Stimulated activated CD8-positive, alpha-beta memory T cell treated with anti-CD3 and anti-CD28 coated beads, Interleukin-15, amount 100 ng/mL, for 24 hours (primary cell): ENCODE measurements around the gene GDNF.

Experiments
- DNase-seq: peaks from one replicate; pipeline ENCODE4 v3.0.0-alpha.2; 2020; ENCODE audit warnings: low read depth

Gene GDNF

DNA sequence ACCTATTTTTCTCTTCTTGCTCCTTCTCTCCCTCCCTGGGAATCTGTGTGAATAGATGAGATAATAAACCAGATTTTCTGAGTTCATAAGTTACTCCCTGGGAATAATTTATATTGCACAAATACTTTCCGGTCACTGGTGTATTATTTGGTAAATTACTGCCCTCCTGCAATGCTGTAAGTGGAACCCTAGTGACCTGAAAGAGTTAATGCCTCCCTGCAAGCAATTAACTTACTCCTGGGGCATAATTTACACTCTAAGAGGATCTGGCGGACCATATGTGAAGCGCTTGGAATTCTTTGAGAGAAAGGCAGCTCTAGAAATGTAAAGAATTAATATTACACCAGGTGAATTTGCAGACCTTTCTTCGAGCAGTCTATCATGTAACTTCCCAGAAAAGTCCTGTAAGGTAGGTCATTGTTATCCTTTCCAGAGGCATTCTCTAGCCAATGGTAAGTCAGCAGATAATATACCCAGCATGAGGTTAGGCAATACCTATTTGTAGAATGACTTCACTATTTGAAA lies 7.0 kb upstream of the GDNF start:
- DNase-seq, result no peak

DNA sequence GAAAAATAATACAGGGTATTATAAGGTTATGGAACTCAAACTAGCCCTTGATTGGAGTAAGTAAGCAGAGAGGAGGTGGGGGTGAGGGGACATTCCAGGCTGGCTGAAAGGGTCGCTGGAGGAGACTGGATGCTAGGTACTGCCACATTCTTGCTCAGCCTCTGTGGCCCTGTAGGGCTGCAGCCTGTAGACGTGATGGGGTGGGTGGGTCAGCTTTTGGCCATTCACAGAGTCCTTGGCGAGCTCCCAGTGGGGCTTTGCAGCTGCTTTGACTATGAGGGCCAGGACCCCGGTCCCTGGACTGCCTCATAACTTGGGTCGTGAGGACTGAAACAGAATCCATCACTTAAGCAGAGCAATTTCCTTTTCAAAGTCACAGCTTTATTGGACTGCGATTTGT lies 4.2 kb upstream of the GDNF start:
- DNase-seq, result no peak

DNA sequence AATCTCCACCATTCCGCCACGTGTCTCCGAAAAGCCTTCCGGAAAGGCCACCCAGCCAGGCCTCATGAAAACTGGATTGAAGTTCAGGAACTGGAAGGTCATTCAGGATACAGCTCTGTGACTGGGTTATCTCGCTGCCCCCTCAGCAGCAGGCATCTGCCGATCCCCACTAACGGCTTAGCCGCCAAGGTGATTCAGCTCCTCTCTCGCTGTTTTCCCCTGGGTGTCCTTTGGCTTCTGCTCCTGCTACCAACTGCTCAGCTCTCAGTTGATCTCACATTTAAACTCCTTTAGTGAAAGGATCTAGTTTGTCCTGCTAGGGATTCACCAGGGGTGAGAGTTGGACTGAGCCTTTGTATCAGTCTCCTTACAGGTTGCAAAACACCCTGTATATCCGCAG lies 2.2 kb upstream of the GDNF start:
- no peak for DNase-seq

DNA sequence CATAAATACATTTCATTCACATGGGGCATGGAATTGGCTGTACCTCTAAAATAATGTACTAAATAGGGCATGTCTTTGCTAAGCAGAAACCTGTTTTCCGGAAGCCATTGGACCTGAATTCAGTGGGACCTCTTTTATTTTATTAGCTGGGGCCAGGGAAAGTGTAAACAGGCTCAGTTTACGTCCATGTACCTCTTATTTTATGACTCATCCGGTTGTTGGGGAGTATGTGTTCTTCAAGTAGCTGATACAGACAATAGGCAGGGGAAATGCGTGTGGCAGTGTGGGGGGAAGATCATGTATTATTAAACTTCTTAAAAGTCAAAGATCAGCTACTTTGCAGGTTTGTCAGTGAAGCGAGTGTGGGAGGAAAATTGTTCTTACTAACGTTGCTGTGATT lies 1.4 kb upstream of the GDNF start:
- DNase-seq, result no peak

DNA sequence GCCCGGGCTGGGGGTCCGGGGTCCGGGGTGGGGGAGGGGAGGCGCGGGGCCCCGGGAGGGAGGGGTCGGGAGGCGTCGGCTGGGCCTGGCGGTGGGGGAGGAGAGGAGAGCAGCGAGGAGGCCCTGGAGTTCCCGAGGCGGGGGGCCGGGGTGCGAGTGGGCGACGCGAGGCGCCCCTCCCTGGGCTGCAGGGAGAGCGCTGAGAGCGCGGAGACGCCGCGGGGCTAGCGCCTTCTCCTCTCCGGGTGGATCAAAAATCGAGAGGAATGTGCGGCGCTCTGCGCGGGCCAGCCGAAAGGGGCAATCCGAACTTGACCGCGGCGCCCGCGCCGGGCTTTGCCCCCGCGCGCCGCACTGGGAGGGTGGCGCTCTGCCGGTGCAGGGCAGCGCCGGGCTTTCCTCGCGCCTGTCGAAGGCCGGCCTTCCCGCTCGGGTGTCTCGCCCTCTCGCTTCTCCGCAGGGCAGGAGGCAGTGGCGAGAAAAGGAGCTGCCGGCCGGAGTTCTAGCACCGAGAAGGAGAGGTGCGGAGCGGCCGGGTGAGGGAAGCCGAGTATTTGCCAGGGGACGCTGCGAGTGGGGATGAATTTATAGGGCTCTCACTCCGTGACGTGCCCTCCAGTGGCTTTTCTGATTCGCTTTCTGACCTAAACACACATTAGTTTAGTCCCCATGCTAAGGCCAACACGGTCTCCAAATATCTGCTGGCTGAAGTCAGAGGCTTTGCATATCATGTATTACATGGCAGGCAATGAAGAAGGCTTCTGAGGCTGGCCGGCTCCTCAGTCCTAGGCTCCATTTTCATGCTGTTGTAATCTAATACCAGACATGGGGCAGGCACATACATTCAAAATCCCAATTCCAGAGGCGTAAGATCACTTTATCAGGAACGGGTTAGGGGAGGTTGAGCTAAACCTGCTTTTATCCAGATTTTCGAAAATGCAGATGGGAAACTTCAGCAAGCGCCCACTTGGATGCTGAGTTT lies 503 bp upstream of the GDNF start:
- no peak for DNase-seq

DNA sequence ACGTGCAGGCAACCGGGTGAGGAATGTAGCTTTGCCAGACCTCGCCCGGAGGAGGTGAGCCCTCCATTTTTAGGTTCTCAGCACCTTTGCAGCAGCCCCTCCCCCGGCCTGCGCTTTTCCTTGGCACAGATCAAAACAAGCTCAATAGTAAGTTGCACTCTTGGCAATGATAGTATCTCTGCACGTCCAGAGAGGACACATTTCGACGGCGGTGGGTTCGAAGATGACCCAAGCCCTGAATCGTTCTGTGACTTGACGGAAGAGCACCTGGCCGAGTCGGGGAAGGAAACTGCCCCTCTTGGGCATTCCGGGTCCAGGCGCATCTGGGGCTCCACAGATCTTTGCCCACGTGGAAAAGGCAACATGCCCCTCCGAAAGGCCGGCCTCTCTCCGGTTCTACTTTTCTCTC lies 904 bp downstream of the GDNF start:
- no peak for DNase-seq

DNA sequence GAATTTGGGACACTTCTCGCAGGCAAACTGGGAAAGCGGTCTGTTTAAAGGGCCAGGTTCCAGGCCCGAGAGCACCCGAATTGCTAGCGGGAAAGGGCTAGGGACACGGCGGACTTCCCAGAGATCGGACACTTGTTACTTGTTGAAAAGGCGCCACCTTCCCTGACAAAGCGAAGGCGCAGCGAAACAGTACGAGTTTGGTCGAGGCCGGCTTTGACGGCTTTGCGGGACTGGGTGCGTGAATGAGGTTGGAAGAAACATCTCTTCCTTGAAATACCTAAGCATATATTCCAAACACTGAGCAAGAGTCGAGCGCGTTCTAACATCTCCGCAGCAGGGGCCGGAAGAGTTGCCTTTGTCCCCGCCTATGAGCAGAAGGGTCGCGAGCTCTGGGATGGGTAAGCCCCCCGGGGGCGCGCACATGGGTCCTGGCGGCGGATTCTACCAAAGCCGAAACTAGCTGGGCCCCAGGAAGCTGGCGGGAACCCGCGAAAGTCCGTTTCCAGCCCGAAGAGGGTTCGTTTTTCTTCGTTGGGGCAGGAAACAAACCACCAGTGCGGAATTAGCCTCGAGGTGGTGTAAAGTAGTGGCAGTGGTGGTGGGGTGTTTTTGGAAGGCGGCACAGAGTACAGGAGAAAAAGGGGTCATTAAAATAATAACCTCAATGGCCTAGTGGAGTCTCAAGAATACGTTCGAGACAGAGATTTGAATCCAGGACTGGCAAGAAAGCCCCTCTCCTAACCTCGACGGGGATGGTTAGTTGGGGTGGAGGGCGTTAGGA lies 1.5 kb downstream of the GDNF start:
- DNase-seq, result no peak

DNA sequence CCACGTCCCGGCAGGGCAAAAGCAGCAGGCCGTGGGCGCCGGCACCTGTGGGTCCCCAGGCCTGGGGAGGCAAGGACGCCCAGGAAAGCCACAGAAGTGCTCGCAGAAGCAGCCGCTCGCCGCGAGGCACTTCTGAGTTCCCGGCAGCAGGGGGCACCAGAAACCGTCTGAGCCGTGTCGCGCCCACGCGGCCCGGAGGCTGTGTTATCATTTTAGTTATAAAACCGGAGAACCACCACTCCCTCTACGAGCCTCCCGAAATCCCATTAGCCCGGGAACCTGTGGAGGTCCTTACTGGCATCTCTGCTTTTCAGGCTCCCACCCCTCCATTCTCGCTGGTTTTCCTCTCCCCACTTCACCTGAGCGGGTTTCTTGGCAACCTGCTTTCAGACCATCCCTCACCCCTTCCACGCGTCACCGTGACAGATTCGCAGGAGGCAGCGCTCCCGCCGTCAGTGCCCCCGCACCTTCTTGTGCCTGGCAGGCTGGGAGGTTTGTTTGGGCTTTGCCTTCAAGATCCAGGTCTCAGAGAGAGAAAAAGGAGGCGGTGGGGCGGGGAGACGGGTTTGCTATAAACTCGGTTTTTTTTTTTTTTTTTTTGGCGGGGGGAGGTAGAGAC lies 2.3 kb downstream of the GDNF start:
- DNase-seq, result peak; percentile 52

DNA sequence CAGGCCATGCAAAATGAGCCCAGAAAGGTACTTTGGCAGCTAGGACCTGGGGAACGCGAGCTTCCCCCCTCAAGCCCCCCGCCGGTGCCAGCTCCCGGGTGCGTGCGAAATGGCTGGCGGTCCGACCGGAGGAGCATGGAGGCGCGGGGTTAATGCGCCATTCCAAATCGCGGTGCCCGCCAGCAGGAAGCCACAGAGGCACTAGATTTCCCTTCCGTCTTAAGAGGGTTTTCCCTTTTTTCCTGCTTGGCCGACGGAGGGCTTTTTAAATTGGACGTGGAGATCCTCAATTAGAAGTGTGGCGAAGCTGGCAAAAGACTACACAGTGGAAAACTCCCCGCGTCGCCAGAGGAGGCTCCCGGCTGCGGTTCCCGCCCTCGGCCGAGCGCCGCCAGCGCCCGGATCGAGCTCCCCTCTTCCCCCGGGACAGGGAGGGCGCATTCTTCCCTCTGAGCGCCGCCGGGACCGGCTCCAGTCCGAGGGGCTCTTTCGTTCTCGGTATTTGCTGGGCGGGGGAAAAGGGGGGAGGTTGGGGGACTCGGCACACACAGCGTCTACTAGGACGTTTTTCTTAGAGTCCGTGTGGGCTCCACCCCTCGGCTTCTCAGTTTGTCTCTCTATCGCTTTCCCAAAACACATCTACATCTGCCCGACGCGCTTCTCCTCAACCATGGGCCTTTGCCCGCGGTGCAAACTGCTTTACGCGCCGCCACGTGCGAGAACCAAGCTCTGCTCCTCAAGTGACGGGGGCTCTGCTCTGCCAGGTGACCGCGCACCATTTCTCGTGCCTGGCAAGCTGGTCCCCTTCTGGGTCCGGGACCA lies 3.0 kb downstream of the GDNF start:
- DNase-seq, result no peak

DNA sequence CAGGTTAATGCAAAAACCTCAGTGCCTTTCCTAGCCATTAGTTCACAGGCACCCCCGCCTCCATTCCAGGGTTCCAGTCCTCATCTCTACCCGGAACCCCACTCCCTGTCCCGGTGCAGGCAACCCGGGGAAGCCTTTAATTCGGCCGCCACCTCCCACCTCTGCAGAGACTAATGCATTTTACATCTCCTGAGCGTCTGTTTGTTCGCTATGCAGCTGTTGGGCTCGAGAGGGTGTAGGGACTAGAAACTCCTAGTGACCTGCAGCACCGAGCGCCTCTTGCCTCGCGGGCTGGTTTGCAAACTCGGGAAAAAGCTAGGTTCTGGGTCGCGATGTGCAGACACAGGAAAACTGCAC lies 3.6 kb downstream of the GDNF start:
- no peak for DNase-seq

DNA sequence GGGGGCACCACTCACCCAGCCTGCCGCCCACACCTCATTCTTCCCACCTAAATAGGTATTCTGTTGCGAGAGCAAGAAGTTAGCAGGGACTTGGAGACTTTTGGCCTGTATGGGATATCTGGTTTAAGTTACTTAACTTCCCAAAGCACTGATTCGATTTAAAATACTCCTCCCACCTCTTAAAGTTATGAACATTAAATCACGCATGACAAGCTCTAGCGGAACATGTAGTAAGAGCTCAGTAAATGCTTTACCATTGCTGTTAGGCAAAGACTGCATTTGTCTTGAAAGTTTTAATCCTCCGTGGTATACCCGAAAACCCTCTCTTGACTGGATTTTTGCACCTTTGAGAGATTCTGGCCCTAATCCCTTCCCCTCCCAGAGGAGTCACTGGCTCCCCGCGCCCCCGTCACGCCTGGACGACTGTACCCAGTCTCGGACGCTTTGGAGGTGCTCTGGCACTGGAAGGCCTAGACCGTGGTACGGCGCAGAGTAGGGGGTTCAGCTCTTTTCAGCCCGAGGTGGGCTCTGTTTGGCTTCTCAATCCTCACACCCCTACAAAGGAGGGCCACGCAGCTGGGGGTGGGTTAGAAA lies 4.4 kb downstream of the GDNF start:
- no peak for DNase-seq

DNA sequence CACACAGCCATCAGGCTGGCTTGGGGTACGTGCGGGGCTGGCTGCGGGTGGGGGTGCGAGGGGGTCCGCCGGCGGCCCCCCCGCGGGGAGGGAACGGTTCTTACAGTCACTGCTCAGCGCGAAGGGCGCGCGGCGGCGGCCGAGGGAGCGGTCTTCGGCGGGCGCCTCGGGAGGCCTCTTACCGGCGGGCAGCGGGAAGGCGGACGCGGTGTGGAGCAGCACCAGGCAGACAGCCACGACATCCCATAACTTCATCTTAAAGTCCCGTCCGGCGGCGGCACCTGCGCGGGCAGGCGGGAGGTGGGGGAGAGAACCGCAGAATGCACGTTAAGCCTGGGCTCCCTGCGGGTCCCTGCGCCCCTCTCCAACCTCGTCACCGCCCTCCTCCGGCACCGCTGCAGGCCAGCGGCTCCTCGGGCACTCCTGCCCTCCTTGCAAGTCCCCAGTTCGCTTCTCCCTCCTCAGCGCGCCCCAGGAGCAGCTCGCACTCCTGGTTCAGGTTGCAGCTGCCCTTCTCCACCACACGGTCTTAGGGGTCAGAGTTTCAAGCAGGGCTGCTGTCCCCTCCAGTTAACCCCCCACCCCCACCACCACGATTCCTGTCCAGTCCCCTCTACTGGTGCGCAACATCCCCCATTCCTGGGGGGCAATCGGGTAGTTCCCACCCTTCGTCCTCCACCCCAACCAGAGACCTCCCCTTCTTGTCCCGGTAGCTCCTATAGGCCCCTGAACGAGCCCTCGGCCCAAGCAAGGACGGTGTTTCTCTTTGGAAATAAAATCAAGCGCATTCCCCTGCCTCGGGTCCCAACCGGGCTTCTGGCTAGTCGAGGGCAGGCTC lies 5.1 kb downstream of the GDNF start:
- DNase-seq, result no peak

DNA sequence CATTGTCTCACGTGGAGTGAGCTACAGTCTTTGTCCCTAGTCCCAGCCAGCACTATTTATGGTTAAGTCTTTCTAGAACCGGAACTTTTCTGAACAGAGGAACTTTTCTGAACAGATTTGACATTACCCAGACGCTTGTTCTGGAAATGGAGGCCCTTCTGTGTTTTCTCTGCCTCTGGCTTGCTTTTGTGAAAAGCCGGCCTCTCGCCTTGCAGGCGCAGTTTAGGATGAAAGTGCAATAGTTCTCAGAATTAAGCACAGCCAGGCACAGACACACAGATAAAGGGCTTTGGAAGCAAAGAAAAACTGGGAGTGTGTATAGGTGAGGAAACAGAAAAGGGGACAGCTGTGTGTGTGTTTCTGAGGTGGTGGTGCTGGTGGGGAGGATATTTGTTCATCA lies 5.9 kb downstream of the GDNF start:
- DNase-seq, result no peak

DNA sequence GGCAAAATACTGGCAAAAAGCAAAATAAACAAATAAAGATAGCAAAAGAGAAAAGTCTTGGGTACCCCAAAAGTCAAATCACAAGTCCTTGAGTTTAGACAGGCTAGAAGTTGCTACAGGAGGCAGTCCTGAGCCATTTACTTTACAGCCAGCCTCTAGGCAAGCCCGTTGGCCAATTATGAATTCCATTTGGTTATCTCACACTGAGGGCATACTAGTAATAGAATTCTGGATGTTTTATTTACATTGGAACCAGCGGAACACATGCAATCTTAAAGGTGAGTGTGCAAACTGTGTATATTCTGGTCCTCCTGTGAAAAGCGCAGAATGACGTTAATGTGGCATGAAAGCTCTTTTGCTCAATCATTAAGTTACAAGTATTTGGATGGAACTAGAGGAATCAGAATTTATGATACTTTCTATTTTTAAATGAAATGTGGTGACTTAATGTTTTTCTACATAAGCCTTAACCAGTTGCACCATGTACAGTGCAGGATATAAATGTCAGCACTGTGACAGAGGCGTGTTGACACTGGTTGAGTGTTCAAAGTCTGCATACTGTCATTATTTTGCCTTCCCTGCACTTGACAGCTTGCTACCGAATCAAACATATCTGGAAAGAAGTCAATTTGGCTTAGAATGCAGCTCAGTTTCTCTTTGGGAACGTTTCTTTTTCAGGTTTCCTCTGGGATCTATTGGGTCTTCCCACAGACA lies 7.9 kb downstream of the GDNF start:
- DNase-seq, result no peak

DNA sequence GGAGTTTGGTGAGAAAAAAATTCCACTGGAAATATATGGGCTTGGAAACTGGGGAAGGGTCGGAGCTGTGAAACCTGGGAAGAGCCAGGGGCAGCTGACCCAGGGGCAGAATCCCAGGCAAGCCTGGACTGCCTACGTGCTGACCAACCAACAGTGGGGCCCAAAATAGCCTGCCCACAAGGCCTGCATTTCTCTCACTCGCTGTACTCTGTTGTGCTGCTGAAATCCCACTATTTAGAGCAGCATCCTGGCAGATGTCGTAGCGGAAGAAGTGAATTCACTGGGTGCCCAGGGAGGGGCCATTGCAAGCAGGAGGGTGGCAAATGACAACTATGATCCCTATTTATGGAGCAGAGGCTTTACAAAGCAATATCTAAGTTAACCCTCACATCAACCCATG lies 9.5 kb downstream of the GDNF start:
- no peak for DNase-seq

DNA sequence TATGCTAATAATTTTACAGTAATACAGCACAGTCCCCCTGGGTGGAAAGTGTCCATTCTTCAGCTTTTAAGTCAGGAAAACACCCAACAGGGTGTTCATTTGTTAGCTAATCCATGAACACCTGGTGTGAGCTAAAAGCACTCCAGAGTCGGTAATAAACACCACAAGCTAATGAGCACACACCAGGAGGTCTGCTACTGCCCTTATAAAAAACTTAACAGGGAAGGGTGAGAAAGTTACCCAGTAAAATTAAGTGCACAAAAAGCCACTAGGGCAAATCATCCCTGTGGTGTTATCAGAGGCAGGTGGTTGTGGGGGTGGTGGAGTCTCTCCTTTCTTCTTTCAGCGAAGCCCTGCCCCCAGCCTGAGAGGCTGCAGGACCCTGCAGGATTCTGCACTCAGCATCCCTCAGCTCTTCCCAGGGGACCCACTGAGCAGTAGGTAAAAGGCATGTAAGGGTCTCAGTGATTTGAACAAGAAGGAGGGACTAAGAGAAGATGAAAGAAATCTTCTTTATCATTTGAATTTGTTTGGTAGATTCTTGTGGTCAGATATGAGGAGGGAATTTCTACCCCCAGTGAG lies 14.4 kb downstream of the GDNF start:
- DNase-seq, result no peak

DNA sequence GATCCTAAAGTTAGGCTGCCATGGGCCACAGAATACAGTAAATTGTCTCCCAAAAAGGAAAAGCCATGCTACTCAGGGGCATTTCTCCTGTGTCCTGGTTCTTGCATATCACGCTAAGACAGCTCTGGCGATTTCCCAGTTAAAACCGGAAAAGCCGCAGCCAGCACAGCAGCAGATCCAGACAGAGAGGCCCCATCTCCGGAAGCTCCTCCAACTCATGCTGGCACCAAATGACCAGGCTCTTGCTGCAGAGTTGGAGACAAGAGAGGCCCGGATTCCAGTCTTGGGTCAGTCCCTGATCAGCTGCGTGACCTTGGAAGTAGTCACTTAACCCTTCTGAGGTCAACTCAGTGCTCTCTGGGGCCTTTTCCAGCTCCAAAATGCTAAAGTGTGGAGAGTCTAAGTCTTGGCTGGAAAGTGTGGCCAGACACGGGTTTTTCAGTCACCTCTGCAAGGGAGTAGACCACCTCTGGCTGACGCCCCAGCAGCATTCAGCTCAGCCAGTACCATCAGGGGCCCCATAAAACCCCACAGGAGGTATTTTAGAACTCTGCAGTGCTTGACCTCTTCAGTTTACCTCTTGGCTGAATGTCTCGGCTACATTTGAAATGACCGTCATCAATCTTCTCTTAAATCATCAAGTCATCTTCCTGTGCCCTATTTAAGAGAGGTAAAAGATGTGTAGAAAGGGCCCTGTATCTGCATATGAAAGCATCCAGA lies 16.2 kb downstream of the GDNF start:
- DNase-seq, result no peak

DNA sequence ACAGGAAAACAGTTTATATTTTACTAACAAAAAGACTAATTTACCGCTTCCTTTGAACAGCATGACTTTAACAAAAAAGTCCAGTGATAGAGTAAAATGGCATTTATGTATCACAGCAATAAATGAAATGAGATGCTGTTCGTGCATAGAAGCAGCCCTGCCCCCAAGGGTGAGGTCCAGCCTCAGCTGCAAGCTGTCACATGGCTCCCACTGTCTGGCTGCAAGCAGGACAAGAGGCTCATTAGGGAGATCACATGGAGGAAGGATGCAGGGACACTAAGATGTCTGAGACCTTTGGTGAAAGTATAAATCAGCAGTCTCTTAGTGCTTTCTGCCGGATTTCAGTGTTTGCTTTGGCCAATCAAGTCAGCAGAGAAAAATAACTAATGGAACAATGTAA lies 23.0 kb downstream of the GDNF start:
- DNase-seq, result no peak

DNA sequence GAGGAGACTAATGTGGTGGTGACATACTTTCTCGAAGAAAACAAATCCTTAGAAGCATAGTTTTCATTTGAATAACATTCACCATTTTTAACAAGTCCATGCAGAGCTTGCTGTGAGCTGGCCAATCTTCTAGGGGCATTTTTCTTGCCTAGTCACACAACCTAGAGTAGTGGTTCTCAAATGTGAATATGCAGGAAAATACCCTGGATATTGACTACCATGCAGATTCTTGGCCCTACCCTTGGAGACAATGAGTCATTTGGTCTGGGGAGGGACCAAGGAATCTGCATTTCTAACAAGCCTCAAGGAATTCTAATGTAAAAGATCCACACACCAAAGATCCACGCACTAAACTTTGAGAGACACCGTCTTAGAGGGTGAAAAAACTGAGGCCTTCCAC lies 23.5 kb downstream of the GDNF start:
- no peak for DNase-seq
